Measurements from ENCODE around the gene CASZ1.

The CASZ1 gene

GRCh38 chr1:10820422-10820821, 24.0 kb upstream of the CASZ1 start:
- Histone ChIP-seq H3K9me3 (ENCODE audit: control insufficient read depth in 1 of 2, low read length in 2 of 2) (no peaks in the 10 kb centered on the region), H3K4me3 (ENCODE audit: low read depth in 1 of 2, low read length in 2 of 2) (no peak overlapping the region), H3K27ac (ENCODE audit: low read length) (no peak overlapping the region), H3K4me1 (ENCODE audit: control insufficient read depth in 1 of 2, insufficient read depth in 2 of 2, low read length in 2 of 2) (no peaks in the 10 kb centered on the region), H3K27me3 (ENCODE audit: low read depth, low read length) (no peaks in the 10 kb centered on the region), H3K36me3 (ENCODE audit: control insufficient read depth in 1 of 2, insufficient read depth in 2 of 2, low read length in 2 of 2) (no peaks in the 10 kb centered on the region)

GRCh38 chr1:10819198-10819901, 22.9 kb upstream of the CASZ1 start:
- Histone ChIP-seq H3K4me3 (ENCODE audit: low read depth in 1 of 2, low read length in 2 of 2) (no peak overlapping the region), H3K27ac (ENCODE audit: low read length) (peak overlapping the region; percentile 25), H3K9me3 (ENCODE audit: control insufficient read depth in 1 of 2, low read length in 2 of 2) (no peaks in the 10 kb centered on the region)

GRCh38 chr1:10818262-10819197, 22.1 kb upstream of the CASZ1 start:
- H3K27me3 ChIP-seq (ENCODE audit: low read depth, low read length) = no peaks in the 10 kb centered on the region
- no peaks in the 10 kb centered on the region for H3K9me3 ChIP-seq (ENCODE audit: control insufficient read depth in 1 of 2, low read length in 2 of 2)
- no peaks in the 10 kb centered on the region for H3K4me1 ChIP-seq (ENCODE audit: control insufficient read depth in 1 of 2, insufficient read depth in 2 of 2, low read length in 2 of 2)
- no peaks in the 10 kb centered on the region for H3K36me3 ChIP-seq (ENCODE audit: control insufficient read depth in 1 of 2, insufficient read depth in 2 of 2, low read length in 2 of 2)
- H3K4me3 ChIP-seq (ENCODE audit: low read depth in 1 of 2, low read length in 2 of 2) = no peak overlapping the region
- H3K27ac ChIP-seq (ENCODE audit: low read length) = peak overlapping the region; percentile 51

More at GRCh38 chr1:10819198-10819901, 22.9 kb upstream of the CASZ1 start:
- no peaks in the 10 kb centered on the region for H3K4me1 ChIP-seq (ENCODE audit: control insufficient read depth in 1 of 2, insufficient read depth in 2 of 2, low read length in 2 of 2)
- no peaks in the 10 kb centered on the region for H3K36me3 ChIP-seq (ENCODE audit: control insufficient read depth in 1 of 2, insufficient read depth in 2 of 2, low read length in 2 of 2)
- H3K27me3 ChIP-seq (ENCODE audit: low read depth, low read length) = no peaks in the 10 kb centered on the region

- no peaks in the 10 kb centered on the region for H3K27me3 ChIP-seq (ENCODE audit: low read depth, low read length)
These were observed 20.4 kb upstream of the CASZ1 start for GRCh38 chr1:10816743-10817369.

GRCh38 chr1:10816233-10816632, 19.8 kb upstream of the CASZ1 start:
- no peaks in the 10 kb centered on the region for H3K36me3 ChIP-seq (ENCODE audit: control insufficient read depth in 1 of 2, insufficient read depth in 2 of 2, low read length in 2 of 2)
- H3K4me3 ChIP-seq (ENCODE audit: low read depth in 1 of 2, low read length in 2 of 2) = no peak overlapping the region
- H3K27me3 ChIP-seq (ENCODE audit: low read depth, low read length) = no peaks in the 10 kb centered on the region
- H3K4me1 ChIP-seq (ENCODE audit: control insufficient read depth in 1 of 2, insufficient read depth in 2 of 2, low read length in 2 of 2) = no peaks in the 10 kb centered on the region
- no peaks in the 10 kb centered on the region for H3K9me3 ChIP-seq (ENCODE audit: control insufficient read depth in 1 of 2, low read length in 2 of 2)
- H3K27ac ChIP-seq (ENCODE audit: low read length) = no peak overlapping the region

More at GRCh38 chr1:10816743-10817369, 20.4 kb upstream of the CASZ1 start:
- no peak overlapping the region for H3K27ac ChIP-seq (ENCODE audit: low read length)
- H3K9me3 ChIP-seq (ENCODE audit: control insufficient read depth in 1 of 2, low read length in 2 of 2) = no peaks in the 10 kb centered on the region
- no peaks in the 10 kb centered on the region for H3K4me1 ChIP-seq (ENCODE audit: control insufficient read depth in 1 of 2, insufficient read depth in 2 of 2, low read length in 2 of 2)
- H3K36me3 ChIP-seq (ENCODE audit: control insufficient read depth in 1 of 2, insufficient read depth in 2 of 2, low read length in 2 of 2) = no peaks in the 10 kb centered on the region
- no peak overlapping the region for H3K4me3 ChIP-seq (ENCODE audit: low read depth in 1 of 2, low read length in 2 of 2)

GRCh38 chr1:10815858-10816195, 19.4 kb upstream of the CASZ1 start:
- H3K9me3 ChIP-seq (ENCODE audit: control insufficient read depth in 1 of 2, low read length in 2 of 2) = no peaks in the 10 kb centered on the region
- no peaks in the 10 kb centered on the region for H3K36me3 ChIP-seq (ENCODE audit: control insufficient read depth in 1 of 2, insufficient read depth in 2 of 2, low read length in 2 of 2)
- no peak overlapping the region for H3K27ac ChIP-seq (ENCODE audit: low read length)
- H3K27me3 ChIP-seq (ENCODE audit: low read depth, low read length) = no peaks in the 10 kb centered on the region
- H3K4me3 ChIP-seq (ENCODE audit: low read depth in 1 of 2, low read length in 2 of 2) = no peak overlapping the region
- H3K4me1 ChIP-seq (ENCODE audit: control insufficient read depth in 1 of 2, insufficient read depth in 2 of 2, low read length in 2 of 2) = no peaks in the 10 kb centered on the region

GRCh38 chr1:10814976-10815857, 18.8 kb upstream of the CASZ1 start:
- H3K9me3 ChIP-seq (ENCODE audit: control insufficient read depth in 1 of 2, low read length in 2 of 2) = no peaks in the 10 kb centered on the region
- peak overlapping the region; percentile 45 for H3K27ac ChIP-seq (ENCODE audit: low read length)
- H3K27me3 ChIP-seq (ENCODE audit: low read depth, low read length) = no peaks in the 10 kb centered on the region
- no peaks in the 10 kb centered on the region for H3K4me1 ChIP-seq (ENCODE audit: control insufficient read depth in 1 of 2, insufficient read depth in 2 of 2, low read length in 2 of 2)
- no peaks in the 10 kb centered on the region for H3K36me3 ChIP-seq (ENCODE audit: control insufficient read depth in 1 of 2, insufficient read depth in 2 of 2, low read length in 2 of 2)
- H3K4me3 ChIP-seq (ENCODE audit: low read depth in 1 of 2, low read length in 2 of 2) = no peak overlapping the region

GRCh38 chr1:10814312-10814711, 17.9 kb upstream of the CASZ1 start:
- H3K27me3 ChIP-seq (ENCODE audit: low read depth, low read length) = no peaks in the 10 kb centered on the region
- no peaks in the 10 kb centered on the region for H3K36me3 ChIP-seq (ENCODE audit: control insufficient read depth in 1 of 2, insufficient read depth in 2 of 2, low read length in 2 of 2)
- H3K4me3 ChIP-seq (ENCODE audit: low read depth in 1 of 2, low read length in 2 of 2) = no peak overlapping the region
- H3K4me1 ChIP-seq (ENCODE audit: control insufficient read depth in 1 of 2, insufficient read depth in 2 of 2, low read length in 2 of 2) = no peaks in the 10 kb centered on the region
- no peaks in the 10 kb centered on the region for H3K9me3 ChIP-seq (ENCODE audit: control insufficient read depth in 1 of 2, low read length in 2 of 2)
- no peak overlapping the region for H3K27ac ChIP-seq (ENCODE audit: low read length)

- H3K27me3 ChIP-seq (ENCODE audit: low read depth, low read length) = no peaks in the 10 kb centered on the region
- H3K4me3 ChIP-seq (ENCODE audit: low read depth in 1 of 2, low read length in 2 of 2) = no peak overlapping the region
- no peaks in the 10 kb centered on the region for H3K36me3 ChIP-seq (ENCODE audit: control insufficient read depth in 1 of 2, insufficient read depth in 2 of 2, low read length in 2 of 2)
- H3K27ac ChIP-seq (ENCODE audit: low read length) = no peak overlapping the region
- H3K4me1 ChIP-seq (ENCODE audit: control insufficient read depth in 1 of 2, insufficient read depth in 2 of 2, low read length in 2 of 2) = no peaks in the 10 kb centered on the region
- no peaks in the 10 kb centered on the region for H3K9me3 ChIP-seq (ENCODE audit: control insufficient read depth in 1 of 2, low read length in 2 of 2)
These were observed 17.4 kb upstream of the CASZ1 start for GRCh38 chr1:10813799-10814198.

GRCh38 chr1:10812387-10812915, 16.0 kb upstream of the CASZ1 start:
- H3K4me3 ChIP-seq (ENCODE audit: low read depth in 1 of 2, low read length in 2 of 2) = no peak overlapping the region
- H3K36me3 ChIP-seq (ENCODE audit: control insufficient read depth in 1 of 2, insufficient read depth in 2 of 2, low read length in 2 of 2) = no peaks in the 10 kb centered on the region
- H3K27me3 ChIP-seq (ENCODE audit: low read depth, low read length) = no peaks in the 10 kb centered on the region
- no peaks in the 10 kb centered on the region for H3K9me3 ChIP-seq (ENCODE audit: control insufficient read depth in 1 of 2, low read length in 2 of 2)
- H3K27ac ChIP-seq (ENCODE audit: low read length) = no peak overlapping the region
- H3K4me1 ChIP-seq (ENCODE audit: control insufficient read depth in 1 of 2, insufficient read depth in 2 of 2, low read length in 2 of 2) = no peaks in the 10 kb centered on the region

All from muscle layer of duodenum (tissue), 2 donors.